ENCODE measurements around the gene LCN2.

LCN2 gene

DNA sequence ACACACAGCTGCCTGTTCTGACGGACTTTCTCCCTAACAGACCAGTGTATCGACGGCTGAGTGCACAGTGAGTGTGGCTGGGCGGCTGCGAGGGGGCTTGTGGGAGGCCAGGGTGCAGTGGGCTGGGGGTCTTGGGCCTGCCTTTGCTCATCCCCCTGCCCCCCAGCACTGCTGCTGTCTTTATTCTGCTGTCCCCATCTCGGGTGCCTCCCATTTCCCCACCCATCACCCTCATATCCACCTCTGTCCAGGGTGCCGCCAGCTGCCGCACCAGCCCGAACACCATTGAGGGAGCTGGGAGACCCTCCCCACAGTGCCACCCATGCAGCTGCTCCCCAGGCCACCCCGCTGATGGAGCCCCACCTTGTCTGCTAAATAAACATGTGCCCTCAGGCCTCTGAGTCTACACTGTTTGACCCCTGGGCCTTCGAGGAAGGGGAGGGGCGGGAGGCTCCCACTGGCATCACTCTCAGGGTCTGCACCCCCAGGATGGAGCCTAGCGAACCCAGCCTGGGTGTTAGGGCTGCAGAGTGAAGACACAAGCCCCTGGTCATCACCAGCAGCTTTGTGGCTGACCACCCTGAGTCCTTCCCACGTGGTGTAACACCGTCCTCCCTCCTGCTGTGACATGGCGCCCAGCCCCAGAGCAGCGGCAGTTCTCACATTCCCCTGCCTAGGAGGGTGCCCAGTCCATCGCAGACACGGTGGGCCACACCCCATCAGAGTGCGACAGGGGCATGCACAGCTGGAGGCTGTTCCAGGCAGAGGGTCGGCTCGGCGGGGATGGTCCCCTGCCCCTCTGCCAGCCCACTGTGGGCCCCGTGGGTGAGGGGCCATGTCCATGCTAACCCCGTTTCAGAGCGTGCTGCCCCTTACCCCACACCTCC, 4.0 kb downstream of the LCN2 start:
- no peak for TF ChIP-seq CTCF (IDR thresholded peaks at IDR 0.05; ENCODE audit: low read depth, low read length, missing control alignments)
- H3K4me3 ChIP-seq (ENCODE audit: low read depth, low read length): no peak overlapping the region
- no peak for DNase-seq (ENCODE audit: low read depth)

DNA sequence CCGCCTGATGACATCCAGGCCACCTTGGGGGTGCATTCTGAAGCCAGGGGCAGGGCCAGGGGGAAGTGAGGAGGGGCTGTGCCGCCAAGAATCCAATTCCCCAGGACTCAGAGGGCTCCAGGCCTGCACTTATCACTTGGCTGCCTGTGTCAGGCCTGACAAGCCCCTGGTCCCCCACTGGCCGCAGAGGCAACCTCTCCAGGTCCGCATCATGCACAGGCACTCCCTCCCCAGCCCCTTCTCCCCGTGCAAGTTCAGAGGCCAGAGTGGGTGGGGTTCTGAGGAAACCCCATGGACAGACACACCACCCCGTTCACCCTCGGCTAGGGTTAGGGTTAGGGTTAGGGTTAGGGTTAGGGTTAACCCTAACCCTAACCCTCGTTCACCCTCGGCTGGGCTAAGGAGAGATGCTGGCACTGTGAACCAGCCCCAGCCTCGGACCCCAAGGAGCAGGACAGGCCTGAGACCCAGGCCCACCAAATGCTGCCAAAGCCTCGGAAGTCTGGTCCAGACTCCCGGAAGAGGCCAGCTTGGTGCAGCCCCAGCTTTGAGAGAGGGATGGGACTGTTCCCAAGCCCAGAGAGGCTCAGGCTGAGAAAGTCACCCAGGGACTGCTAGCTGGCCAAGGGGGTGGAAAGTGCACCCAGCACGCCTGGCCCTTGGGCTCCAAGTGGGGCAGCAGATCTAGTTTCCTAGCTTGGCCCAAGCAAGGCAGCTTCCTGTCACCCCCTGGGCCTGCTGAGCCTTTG, 4.9 kb downstream of the LCN2 start:
- H3K4me3 ChIP-seq (ENCODE audit: low read depth, low read length): no peak overlapping the region
- TF ChIP-seq CTCF (IDR thresholded peaks at IDR 0.05; ENCODE audit: low read depth, low read length, missing control alignments): no peak
- DNase-seq (ENCODE audit: low read depth): no peak

- no peak overlapping the region for H3K4me3 ChIP-seq (ENCODE audit: low read depth, low read length)
- no peak for DNase-seq (ENCODE audit: low read depth)
- TF ChIP-seq CTCF (IDR thresholded peaks at IDR 0.05; ENCODE audit: low read depth, low read length, missing control alignments): no peak
These were observed 6.7 kb downstream of the LCN2 start for GRCh38 chr9:128155736-128156500.

DNA sequence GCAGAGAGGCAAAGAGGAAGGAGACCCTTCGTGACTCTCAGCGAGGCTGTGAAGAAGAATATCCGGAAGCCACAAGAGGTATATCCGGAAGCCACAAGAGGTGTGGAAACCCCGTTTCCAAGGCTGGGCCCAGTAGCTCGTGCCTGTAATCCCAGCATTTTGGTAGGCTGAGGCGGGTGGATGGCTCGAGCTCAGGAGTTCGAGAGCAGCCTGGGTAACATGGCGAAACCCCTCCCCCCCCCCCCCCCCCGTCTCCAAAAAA, 10.2 kb downstream of the LCN2 start:
- peak; percentile 27 for DNase-seq (ENCODE audit: low read depth)
- TF ChIP-seq CTCF (IDR thresholded peaks at IDR 0.05; ENCODE audit: low read depth, low read length, missing control alignments): no peak
- peak overlapping the region; percentile 64 for H3K4me3 ChIP-seq (ENCODE audit: low read depth, low read length)

DNA sequence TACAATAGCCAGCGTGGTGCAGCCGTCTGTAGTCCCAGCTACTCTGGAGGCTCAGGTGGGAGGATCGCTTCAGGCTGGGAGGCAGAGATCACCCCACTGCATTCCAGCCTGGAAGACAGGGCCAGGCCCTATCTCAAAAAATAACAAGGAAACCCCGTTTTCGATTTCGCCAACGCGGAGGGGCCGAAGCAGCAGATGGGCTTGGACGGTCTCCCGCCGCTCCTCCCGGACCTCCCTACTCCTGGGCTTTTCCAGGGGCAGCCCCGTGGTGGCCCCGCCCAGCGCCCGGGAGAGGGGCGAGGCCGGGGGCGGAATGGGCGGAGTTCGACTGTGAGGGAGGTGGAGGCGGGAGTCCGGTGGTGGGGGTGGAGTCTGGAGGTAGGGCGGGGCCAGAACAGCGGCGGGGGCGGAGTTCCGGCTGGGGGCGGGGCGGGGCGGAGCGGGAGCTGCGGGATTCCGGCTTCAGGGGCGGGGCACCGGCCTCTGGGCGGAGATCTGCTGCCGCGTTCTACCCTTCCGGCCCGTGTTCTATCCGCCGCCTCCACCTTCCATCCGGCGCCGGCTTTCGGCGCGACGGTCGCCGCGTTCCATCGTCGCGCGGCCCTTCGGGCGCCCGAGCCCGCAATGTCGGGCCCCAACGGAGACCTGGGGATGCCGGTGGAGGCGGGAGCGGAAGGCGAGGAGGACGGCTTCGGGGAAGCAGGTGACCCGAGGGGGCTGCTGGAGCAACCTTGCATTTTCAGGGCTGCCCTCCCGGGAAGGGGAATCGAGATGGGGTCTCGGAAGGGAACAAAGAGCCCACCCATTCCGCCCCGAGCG, 10.7 kb downstream of the LCN2 start, which contains the start of gene BBLN:
Gene BBLN, plus strand, starts transcription at position 482 of the 819 bp plus-strand sequence. Its CDS starts 143 bp downstream, at position 625.
- no peak for TF ChIP-seq CTCF (IDR thresholded peaks at IDR 0.05; ENCODE audit: low read depth, low read length, missing control alignments)
- DNase-seq (ENCODE audit: low read depth): peak; percentile 59

GRCh38 chr9:128160603-128160987, 11.3 kb downstream of the LCN2 start:
- peak overlapping the region; percentile 97 for H3K4me3 ChIP-seq (ENCODE audit: low read depth, low read length)
- no peak for DNase-seq (ENCODE audit: low read depth)
- TF ChIP-seq CTCF (IDR thresholded peaks at IDR 0.05; ENCODE audit: low read depth, low read length, missing control alignments): no peak

More for the DNA sequence above, 10.7 kb downstream of the LCN2 start, which contains the start of gene BBLN:
- H3K4me3 ChIP-seq (ENCODE audit: low read depth, low read length): peak within 1 kb of the TSS; percentile 97

All from GM12864 (cell line).